Fibroblast of lung (primary cell): ENCODE measurements around the gene CCDC149. TPM values are rescaled to one million over a fixed set of nuclear protein-coding genes. Genes with fewer than 3 reads are reported as not detected.

Source experiments
- DNase-seq, 2 donors: peaks; one replicate each; pipeline versions ENCODE4 v3.0.0 to v3.0.0-alpha.2; 2010; ENCODE audit warnings: low read depth in 2 of 2
- H2AFZ ChIP-seq: 2 replicates; pipeline ENCODE4 v1.5.1; 2012; ENCODE audit warnings: low read length, control low read depth, inconsistent platforms
- H3K27ac ChIP-seq: 2 replicates; pipeline ENCODE4 v1.5.1; 2011; ENCODE audit warnings: low read length, control low read depth; ENCODE audit not compliant: insufficient read depth
- H3K27me3 ChIP-seq: 2 replicates; pipeline ENCODE4 v1.5.1; 2011; ENCODE audit warnings: mild to moderate bottlenecking, low read length; ENCODE audit not compliant: control insufficient read depth, insufficient read depth
- H3K36me3 ChIP-seq: 2 replicates; pipeline ENCODE4 v1.5.1; 2011; ENCODE audit warnings: low read length; ENCODE audit not compliant: control insufficient read depth, insufficient read depth
- H3K4me1 ChIP-seq: 2 replicates; pipeline ENCODE4 v1.5.1; 2011; ENCODE audit warnings: low read length; ENCODE audit not compliant: control insufficient read depth, insufficient read depth; ENCODE audit errors: extremely low read depth
- H3K4me2 ChIP-seq: 2 replicates; pipeline ENCODE4 v1.5.1; 2011; ENCODE audit warnings: low read length, control low read depth; ENCODE audit not compliant: insufficient read depth; ENCODE audit errors: extremely low read depth
- H3K4me3 ChIP-seq, 4 experiments: fragments of 200-600 bp in 1 of 4; sonication (generic) in 1 of 4; replicated peaks in 1 of 4; 2 replicates each; pipeline ENCODE4 v1.5.1; 2011 to 2016; ENCODE audit warnings: low read length in 4 of 4, low read depth in 3 of 4, mild to moderate bottlenecking in 3 of 4, control low read depth in 2 of 4, inconsistent platforms in 1 of 4, mixed read lengths in 1 of 4; ENCODE audit not compliant: insufficient read depth in 1 of 4; ENCODE audit errors: control extremely low read depth in 1 of 4
- H3K79me2 ChIP-seq: 2 replicates; pipeline ENCODE4 v1.5.1; 2012; ENCODE audit warnings: mild to moderate bottlenecking, low read length, inconsistent platforms; ENCODE audit not compliant: control insufficient read depth, insufficient read depth
- H3K9ac ChIP-seq: 2 replicates; pipeline ENCODE4 v1.5.1; 2011; ENCODE audit warnings: mild to moderate bottlenecking, low read length, control low read depth; ENCODE audit not compliant: insufficient read depth
- H3K9me3 ChIP-seq: 2 replicates; pipeline ENCODE4 v1.5.1; 2012; ENCODE audit warnings: low read depth, low read length; ENCODE audit not compliant: control insufficient read depth, insufficient read depth
- H4K20me1 ChIP-seq: 2 replicates; pipeline ENCODE4 v1.5.1; 2011; ENCODE audit warnings: low read length; ENCODE audit not compliant: control insufficient read depth, insufficient read depth; ENCODE audit errors: extremely low read depth
- CTCF ChIP-seq, 2 donors: IDR thresholded peaks in 1 of 2; conservative IDR thresholded peaks in 1 of 2; 1 replicate in 1 of 2; 2 replicates in 1 of 2; pipeline ENCODE4 v1.5.1; 2011 to 2012; ENCODE audit warnings: low read length in 2 of 2, control low read depth in 1 of 2, inconsistent platforms in 1 of 2, low read depth in 1 of 2, mild to moderate bottlenecking in 1 of 2
- EZH2 ChIP-seq: IDR thresholded peaks from 2 replicates; pipeline ENCODE4 v1.5.1; 2012; ENCODE audit warnings: low read length, control low read depth, mild to moderate bottlenecking; ENCODE audit errors: missing control alignments
- polyA plus RNA-seq, 2 donors: library from polyadenylated mRNA; depleted of rRNA in 1 of 2; stranded (reverse) in 1 of 2; unstranded in 1 of 2; fragments of >200 nt; gene quantifications; 2 replicates each; pipeline ENCODE4 v1.2.1, GENCODE V29; 2011 to 2012; ENCODE audit warnings: missing spikeins in 1 of 2
- total RNA-seq: library from RNA; depleted of rRNA; stranded (reverse); fragments of >200 nt; gene quantifications from 2 replicates; pipeline ENCODE4 v1.2.1, GENCODE V29; 2014

CCDC149 gene
- total and polyA plus RNA-seq, 2 donors (not counting 1 experiment from before 2014, with no cell fraction given): 13.9 to 14.6 TPM

DNA sequence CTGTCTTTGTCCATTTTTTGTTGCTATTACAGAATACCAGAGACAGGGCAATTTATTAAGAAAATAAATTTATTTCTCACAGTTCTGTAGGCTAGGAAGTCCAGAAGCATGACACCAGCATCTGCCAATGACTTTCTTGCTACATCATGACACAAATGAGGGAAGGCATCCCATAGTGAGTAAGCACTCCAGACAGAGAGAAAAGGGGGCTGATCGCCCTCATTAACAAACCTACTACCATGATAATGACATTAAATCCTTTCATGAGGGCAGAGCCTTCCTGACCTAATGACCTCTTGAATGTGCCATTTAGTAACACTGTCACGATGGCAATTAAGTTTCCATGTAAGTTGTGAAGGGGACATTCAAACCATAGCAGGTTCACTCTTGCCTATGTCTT is 20.1 kb downstream of the CCDC149 start:
- H3K9me3 ChIP-seq: no peaks in the 10 kb centered on the region
- H3K4me3 ChIP-seq: no peak overlapping the region
- H4K20me1 ChIP-seq: no peaks in the 10 kb centered on the region
- DNase-seq: no peak
- H3K9ac ChIP-seq: no peak overlapping the region
- H2AFZ ChIP-seq: no peak overlapping the region
- no peaks in the 10 kb centered on the region for H3K79me2 ChIP-seq
- no peak overlapping the region for H3K27ac ChIP-seq
- H3K36me3 ChIP-seq: no peaks in the 10 kb centered on the region
- no peak overlapping the region for H3K4me2 ChIP-seq
- H3K4me1 ChIP-seq: no peaks in the 10 kb centered on the region
- TF ChIP-seq CTCF (conservative IDR thresholded peaks at IDR 0.05 in 1 of 2, IDR thresholded peaks at IDR 0.05 in 1 of 2; ENCODE audit: low read depth in 1 of 2, low read length in 2 of 2) (no peak), EZH2 (no peak)
- H3K27me3 ChIP-seq: no peaks in the 10 kb centered on the region

DNA sequence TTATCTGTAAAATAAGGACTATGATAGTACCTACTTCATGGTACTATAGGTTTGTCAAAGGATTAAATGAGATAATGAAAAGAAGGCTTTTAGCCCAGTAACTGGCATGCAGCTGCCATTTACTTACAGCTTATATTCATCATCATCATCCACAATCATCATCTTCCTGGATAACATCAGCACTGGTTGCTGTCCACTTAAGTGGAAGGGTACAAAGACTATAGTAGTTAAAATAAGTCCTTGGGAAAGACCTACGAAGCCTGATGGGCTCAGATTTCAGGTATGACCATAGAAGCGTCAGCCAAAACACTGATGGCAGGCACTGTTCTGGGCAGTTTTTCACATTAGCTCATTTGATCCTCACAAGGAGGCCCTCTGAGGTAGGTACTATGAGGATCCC is 20.6 kb downstream of the CCDC149 start:
- no peaks in the 10 kb centered on the region for H3K36me3 ChIP-seq
- no peaks in the 10 kb centered on the region for H3K4me1 ChIP-seq
- TF ChIP-seq EZH2: no peak
- no peaks in the 10 kb centered on the region for H3K79me2 ChIP-seq
- H3K9me3 ChIP-seq: no peaks in the 10 kb centered on the region
- H2AFZ ChIP-seq: no peak overlapping the region
- H3K9ac ChIP-seq: no peak overlapping the region
- no peak overlapping the region for H3K4me2 ChIP-seq
- no peak for DNase-seq
- H3K27me3 ChIP-seq: no peaks in the 10 kb centered on the region
- no peaks in the 10 kb centered on the region for H4K20me1 ChIP-seq
- H3K4me3 ChIP-seq: no peak overlapping the region
- H3K27ac ChIP-seq: no peak overlapping the region

GRCh38 chr4:24890561-24891126 is 22.2 kb downstream of the CCDC149 start:
- no peak for DNase-seq
- Histone ChIP-seq H3K36me3 (no peaks in the 10 kb centered on the region), H3K27ac (no peak overlapping the region), H3K4me1 (no peaks in the 10 kb centered on the region), H3K79me2 (no peaks in the 10 kb centered on the region), H3K4me2 (no peak overlapping the region), H3K9ac (no peak overlapping the region), H3K27me3 (no peaks in the 10 kb centered on the region), H3K4me3 (no peak overlapping the region), H2AFZ (no peak overlapping the region), H4K20me1 (no peaks in the 10 kb centered on the region), H3K9me3 (no peaks in the 10 kb centered on the region)
- TF ChIP-seq EZH2 (no peak), CTCF (conservative IDR thresholded peaks at IDR 0.05 in 1 of 2, IDR thresholded peaks at IDR 0.05 in 1 of 2; ENCODE audit: low read depth in 1 of 2, low read length in 2 of 2) (no peak)
